ENCODE results near the gene TLN1. TPM values are rescaled to one million over a fixed set of nuclear protein-coding genes. Genes with fewer than 3 reads are reported as not detected.

The TLN1 gene
- total and polyA plus RNA-seq, 2 experiments from 2014 or later, result 21.5 to 120 TPM

DNA sequence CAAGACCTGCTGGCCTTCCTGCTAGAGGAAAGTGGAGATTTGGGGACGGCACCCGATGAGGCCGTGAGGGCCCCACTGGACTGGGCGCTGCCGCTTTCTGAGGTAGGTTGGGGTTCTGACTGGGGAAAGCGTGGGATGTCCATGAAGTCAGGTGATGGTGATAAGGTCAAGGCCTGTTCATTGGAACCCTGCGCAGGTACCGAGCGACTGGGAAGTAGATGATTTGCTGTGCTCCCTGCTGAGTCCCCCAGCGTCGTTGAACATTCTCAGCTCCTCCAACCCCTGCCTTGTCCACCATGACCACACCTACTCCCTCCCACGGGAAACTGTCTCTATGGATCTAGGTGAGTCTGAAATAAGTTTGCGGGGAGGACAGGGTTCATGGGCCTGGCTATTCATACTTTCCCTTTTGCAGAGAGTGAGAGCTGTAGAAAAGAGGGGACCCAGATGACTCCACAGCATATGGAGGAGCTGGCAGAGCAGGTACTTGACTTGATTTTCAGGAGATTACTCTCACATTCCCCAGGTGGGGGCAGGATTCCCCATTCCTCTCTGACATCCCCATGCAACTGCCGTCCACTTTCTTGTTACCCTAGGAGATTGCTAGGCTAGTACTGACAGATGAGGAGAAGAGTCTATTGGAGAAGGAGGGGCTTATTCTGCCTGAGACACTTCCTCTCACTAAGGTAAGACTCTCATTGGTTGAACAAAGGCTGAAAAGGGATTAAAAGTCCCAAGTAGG lies 976 bp upstream of the TLN1 start:
- 0 out of 2 replicates have a peak overlapping the region, but pooled peaks have one; percentile 63 for H2AFZ ChIP-seq
- peaks cover 25% of the 10 kb centered on the region for H3K36me3 ChIP-seq (ENCODE audit: insufficient read depth)
- H3K27me3 Mint-ChIP-seq (ENCODE audit: insufficient read depth, low read depth, poor library complexity), result peaks cover 8% of the 10 kb centered on the region
- no peaks in the 10 kb centered on the region for H3K27me3 ChIP-seq (ENCODE audit: insufficient read depth)
- H3K4me1 ChIP-seq (ENCODE audit: insufficient read depth), result peaks cover 26% of the 10 kb centered on the region
- H3K9me3 Mint-ChIP-seq, result no peaks in the 10 kb centered on the region; the same call in 2 of the 3 replicates
- H3K9me2 ChIP-seq (ENCODE audit: insufficient read depth), result no peaks in the 10 kb centered on the region
- H3K4me1 Mint-ChIP-seq, result peaks cover 13% of the 10 kb centered on the region
- TF ChIP-seq EZH2phosphoT487 (IDR thresholded peaks at IDR 0.05; ENCODE audit: unreplicated experiment) (no peak), NANOG (IDR thresholded peaks at IDR 0.05; ENCODE audit: borderline replicate concordance) (no peak), ZNF114 (CRISPR knock-in tag; IDR thresholded peaks at IDR 0.05) (no peak)
- TF ChIP-seq, protein P1, sequence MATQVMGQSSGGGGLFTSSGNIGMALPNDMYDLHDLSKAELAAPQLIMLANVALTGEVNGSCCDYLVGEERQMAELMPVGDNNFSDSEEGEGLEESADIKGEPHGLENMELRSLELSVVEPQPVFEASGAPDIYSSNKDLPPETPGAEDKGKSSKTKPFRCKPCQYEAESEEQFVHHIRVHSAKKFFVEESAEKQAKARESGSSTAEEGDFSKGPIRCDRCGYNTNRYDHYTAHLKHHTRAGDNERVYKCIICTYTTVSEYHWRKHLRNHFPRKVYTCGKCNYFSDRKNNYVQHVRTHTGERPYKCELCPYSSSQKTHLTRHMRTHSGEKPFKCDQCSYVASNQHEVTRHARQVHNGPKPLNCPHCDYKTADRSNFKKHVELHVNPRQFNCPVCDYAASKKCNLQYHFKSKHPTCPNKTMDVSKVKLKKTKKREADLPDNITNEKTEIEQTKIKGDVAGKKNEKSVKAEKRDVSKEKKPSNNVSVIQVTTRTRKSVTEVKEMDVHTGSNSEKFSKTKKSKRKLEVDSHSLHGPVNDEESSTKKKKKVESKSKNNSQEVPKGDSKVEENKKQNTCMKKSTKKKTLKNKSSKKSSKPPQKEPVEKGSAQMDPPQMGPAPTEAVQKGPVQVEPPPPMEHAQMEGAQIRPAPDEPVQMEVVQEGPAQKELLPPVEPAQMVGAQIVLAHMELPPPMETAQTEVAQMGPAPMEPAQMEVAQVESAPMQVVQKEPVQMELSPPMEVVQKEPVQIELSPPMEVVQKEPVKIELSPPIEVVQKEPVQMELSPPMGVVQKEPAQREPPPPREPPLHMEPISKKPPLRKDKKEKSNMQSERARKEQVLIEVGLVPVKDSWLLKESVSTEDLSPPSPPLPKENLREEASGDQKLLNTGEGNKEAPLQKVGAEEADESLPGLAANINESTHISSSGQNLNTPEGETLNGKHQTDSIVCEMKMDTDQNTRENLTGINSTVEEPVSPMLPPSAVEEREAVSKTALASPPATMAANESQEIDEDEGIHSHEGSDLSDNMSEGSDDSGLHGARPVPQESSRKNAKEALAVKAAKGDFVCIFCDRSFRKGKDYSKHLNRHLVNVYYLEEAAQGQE (IDR thresholded peaks at IDR 0.05; ENCODE audit: unreplicated experiment), result no peak
- TF ChIP-seq, protein P2, sequence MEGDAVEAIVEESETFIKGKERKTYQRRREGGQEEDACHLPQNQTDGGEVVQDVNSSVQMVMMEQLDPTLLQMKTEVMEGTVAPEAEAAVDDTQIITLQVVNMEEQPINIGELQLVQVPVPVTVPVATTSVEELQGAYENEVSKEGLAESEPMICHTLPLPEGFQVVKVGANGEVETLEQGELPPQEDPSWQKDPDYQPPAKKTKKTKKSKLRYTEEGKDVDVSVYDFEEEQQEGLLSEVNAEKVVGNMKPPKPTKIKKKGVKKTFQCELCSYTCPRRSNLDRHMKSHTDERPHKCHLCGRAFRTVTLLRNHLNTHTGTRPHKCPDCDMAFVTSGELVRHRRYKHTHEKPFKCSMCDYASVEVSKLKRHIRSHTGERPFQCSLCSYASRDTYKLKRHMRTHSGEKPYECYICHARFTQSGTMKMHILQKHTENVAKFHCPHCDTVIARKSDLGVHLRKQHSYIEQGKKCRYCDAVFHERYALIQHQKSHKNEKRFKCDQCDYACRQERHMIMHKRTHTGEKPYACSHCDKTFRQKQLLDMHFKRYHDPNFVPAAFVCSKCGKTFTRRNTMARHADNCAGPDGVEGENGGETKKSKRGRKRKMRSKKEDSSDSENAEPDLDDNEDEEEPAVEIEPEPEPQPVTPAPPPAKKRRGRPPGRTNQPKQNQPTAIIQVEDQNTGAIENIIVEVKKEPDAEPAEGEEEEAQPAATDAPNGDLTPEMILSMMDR (conservative IDR thresholded peaks at IDR 0.05; ENCODE audit: low read depth in 2 of 2), result peak in 1 of 2 experiments; percentile 41; a peak in 3 of 4 replicates
- TF ChIP-seq, protein P3, sequence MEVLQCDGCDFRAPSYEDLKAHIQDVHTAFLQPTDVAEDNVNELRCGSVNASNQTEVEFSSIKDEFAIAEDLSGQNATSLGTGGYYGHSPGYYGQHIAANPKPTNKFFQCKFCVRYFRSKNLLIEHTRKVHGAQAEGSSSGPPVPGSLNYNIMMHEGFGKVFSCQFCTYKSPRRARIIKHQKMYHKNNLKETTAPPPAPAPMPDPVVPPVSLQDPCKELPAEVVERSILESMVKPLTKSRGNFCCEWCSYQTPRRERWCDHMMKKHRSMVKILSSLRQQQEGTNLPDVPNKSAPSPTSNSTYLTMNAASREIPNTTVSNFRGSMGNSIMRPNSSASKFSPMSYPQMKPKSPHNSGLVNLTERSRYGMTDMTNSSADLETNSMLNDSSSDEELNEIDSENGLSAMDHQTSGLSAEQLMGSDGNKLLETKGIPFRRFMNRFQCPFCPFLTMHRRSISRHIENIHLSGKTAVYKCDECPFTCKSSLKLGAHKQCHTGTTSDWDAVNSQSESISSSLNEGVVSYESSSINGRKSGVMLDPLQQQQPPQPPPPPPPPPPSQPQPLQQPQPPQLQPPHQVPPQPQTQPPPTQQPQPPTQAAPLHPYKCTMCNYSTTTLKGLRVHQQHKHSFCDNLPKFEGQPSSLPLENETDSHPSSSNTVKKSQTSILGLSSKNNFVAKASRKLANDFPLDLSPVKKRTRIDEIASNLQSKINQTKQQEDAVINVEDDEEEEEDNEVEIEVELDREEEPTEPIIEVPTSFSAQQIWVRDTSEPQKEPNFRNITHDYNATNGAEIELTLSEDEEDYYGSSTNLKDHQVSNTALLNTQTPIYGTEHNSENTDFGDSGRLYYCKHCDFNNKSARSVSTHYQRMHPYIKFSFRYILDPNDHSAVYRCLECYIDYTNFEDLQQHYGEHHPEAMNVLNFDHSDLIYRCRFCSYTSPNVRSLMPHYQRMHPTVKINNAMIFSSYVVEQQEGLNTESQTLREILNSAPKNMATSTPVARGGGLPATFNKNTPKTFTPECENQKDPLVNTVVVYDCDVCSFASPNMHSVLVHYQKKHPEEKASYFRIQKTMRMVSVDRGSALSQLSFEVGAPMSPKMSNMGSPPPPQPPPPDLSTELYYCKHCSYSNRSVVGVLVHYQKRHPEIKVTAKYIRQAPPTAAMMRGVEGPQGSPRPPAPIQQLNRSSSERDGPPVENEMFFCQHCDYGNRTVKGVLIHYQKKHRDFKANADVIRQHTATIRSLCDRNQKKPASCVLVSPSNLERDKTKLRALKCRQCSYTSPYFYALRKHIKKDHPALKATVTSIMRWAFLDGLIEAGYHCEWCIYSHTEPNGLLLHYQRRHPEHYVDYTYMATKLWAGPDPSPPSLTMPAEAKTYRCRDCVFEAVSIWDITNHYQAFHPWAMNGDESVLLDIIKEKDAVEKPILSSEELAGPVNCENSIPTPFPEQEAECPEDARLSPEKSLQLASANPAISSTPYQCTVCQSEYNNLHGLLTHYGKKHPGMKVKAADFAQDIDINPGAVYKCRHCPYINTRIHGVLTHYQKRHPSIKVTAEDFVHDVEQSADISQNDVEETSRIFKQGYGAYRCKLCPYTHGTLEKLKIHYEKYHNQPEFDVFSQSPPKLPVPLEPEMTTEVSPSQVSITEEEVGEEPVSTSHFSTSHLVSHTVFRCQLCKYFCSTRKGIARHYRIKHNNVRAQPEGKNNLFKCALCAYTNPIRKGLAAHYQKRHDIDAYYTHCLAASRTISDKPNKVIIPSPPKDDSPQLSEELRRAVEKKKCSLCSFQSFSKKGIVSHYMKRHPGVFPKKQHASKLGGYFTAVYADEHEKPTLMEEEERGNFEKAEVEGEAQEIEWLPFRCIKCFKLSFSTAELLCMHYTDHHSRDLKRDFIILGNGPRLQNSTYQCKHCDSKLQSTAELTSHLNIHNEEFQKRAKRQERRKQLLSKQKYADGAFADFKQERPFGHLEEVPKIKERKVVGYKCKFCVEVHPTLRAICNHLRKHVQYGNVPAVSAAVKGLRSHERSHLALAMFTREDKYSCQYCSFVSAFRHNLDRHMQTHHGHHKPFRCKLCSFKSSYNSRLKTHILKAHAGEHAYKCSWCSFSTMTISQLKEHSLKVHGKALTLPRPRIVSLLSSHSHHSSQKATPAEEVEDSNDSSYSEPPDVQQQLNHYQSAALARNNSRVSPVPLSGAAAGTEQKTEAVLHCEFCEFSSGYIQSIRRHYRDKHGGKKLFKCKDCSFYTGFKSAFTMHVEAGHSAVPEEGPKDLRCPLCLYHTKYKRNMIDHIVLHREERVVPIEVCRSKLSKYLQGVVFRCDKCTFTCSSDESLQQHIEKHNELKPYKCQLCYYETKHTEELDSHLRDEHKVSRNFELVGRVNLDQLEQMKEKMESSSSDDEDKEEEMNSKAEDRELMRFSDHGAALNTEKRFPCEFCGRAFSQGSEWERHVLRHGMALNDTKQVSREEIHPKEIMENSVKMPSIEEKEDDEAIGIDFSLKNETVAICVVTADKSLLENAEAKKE (CRISPR knock-in tag; IDR thresholded peaks at IDR 0.05), result no peak
- peaks cover 33% of the 10 kb centered on the region for H3K79me2 ChIP-seq (replicated peaks; ENCODE audit: insufficient read depth)
- peak overlapping the region; percentile 91 for H3K4me3 ChIP-seq
- H4K20me1 ChIP-seq (replicated peaks; ENCODE audit: insufficient read depth), result peaks cover 17% of the 10 kb centered on the region
- no peak overlapping the region; the same call in none of the 3 replicates for H3K4me3 Mint-ChIP-seq
- ATAC-seq, result peak; percentile 16
- H3F3A ChIP-seq (replicated peaks; ENCODE audit: low read depth), result peaks cover 11% of the 10 kb centered on the region
- peak overlapping the region; percentile 90 for H3K4me2 ChIP-seq
- peak; percentile 90 for DNase-seq (ENCODE audit: low spot score)
- peaks cover 35% of the 10 kb centered on the region for H3K36me3 Mint-ChIP-seq (ENCODE audit: low read depth)
- H3K27ac Mint-ChIP-seq, result peak overlapping the region; percentile 89
- peak overlapping the region; percentile 95 for H3K27ac ChIP-seq (ENCODE audit: low read depth)
